Fibroblast of skin of scalp (primary cell): ENCODE measurements around the gene HYCC1.
"Not testable (repeated sequence)": the region's sequence is repeated elsewhere in the genome, so short reads cannot be mapped to it uniquely, and the experiment has no call there.

Experiments
- DNase-seq: peaks from one replicate; pipeline ENCODE4 v3.0.0-alpha.2; 2013

Gene HYCC1

GRCh38 chr7:22983257-22983855 is 30.6 kb downstream of the HYCC1 start:
- DNase-seq = peak; percentile 7

- DNase-seq = peak; percentile 74
Observed at GRCh38 chr7:22980422-22980821, 33.5 kb downstream of the HYCC1 start.

- no peak for DNase-seq
Observed at GRCh38 chr7:22979861-22980260, 34.1 kb downstream of the HYCC1 start.

- no peak for DNase-seq
Observed at GRCh38 chr7:22979251-22979650, 34.7 kb downstream of the HYCC1 start.

GRCh38 chr7:22974636-22975035 is 39.3 kb downstream of the HYCC1 start:
- not testable (repeated sequence) for DNase-seq

- DNase-seq = no peak
Observed at GRCh38 chr7:22972207-22972606, 41.7 kb downstream of the HYCC1 start.

- no peak for DNase-seq
Observed at GRCh38 chr7:22969010-22969431, 44.9 kb downstream of the HYCC1 start.
